T-helper 22 cell (primary cell): ENCODE data around the gene NINL.
"Not testable (repeated sequence)": the region's sequence is repeated elsewhere in the genome, so short reads cannot be mapped to it uniquely, and the experiment has no call there.

Experiments
- DNase-seq: peaks from one replicate; pipeline ENCODE4 v3.0.0-alpha.2; 2020; ENCODE audit warnings: low read depth

The NINL gene

DNA sequence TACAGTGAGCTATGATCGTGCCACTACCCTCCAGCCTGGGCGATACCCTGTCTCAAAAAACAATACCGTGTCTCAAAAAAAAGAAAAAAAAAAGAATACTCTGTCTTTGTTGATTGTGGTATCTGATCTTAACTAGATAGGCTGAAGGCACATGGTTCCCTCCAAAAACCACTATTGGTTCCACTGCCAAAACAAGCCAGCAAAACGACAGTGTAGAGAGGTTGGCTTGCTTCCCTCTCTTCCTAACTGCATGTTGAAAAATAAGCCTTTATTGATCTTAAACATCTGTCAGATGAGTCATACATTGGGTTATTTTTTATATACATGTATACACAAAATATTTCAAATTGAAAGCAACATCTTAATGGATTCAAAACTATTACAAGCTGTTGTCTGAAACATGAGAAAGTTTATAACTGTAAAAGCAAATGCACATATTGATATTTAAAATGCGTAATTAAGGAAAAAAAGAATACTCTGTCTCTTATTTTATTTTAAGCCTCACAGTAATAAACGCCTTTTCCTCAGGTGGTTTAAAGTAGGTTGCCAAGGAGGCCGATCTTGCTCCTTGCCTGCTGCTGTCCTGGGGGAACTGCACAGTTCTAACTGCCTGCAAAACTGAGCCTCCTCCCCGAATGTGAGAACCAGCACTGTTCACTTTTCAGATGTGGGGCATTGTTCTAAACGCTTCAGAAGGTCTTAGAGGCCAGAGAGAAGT is 7.0 kb upstream of the NINL start:
- DNase-seq: no peak

DNA sequence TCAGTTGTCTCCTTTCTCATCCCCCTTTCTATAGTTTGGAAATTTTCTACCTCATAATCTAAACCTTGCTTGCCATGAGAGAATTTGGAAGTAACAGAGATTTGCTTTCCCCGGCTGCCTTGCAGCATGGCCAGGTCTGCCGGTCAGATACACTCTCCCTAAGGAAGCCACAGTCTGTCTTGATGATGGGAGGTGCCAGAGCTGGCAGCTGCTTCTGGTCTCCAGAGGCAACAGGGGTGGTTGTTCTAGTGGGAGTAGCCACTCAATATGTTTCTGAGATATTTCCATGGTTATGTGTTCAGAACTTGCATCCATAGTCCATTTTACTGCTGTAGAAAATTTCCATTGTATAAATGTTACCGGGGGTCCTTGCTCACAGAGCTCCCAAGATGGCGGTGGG is 5.4 kb upstream of the NINL start:
- DNase-seq: not testable (repeated sequence)

DNA sequence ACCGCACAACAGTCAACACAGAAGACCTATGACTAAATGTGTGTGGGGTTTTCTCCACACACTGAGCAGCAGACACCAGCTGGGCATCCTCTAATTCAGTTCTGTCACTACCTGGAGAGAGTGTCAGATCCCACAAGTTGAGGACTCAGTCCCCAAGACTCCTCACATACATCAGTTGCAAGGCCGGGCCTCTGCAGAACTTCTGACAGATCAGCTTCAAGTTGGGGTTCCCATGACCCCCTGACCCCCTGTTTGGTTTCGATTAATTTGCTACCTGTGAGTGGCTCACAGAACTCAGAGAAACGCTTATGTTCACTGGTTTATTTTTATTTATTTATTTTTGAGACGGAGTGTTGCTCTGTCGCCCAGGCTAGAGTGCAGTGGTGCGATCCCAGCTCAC is 3.2 kb upstream of the NINL start:
- DNase-seq: no peak

GRCh38 chr20:25587536-25587935 is 2.2 kb upstream of the NINL start:
- DNase-seq: no peak

DNA sequence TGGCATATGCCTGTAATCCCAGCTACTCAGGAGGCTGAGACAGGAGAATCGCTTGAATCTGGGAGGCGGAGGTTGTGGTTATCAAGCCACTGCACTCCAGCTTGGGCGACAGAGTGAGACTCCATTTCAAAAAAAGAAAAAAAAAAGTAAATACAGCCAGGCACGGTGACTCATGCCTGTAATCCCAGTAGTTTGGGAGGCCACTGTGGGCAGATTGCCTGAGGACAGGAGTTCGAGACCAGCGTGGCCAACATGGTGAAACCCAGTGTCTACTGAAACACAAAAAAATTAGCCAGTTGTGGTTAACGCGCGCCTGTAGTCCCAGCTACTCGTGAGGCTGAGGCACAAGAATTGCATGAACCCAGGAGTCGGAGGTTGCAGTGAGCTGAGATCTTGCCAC is 1.5 kb upstream of the NINL start:
- no peak for DNase-seq

GRCh38 chr20:25583607-25584006 is 1.7 kb downstream of the NINL start:
- not testable (repeated sequence) for DNase-seq

- DNase-seq: no peak
Observed at GRCh38 chr20:25580711-25581110, 4.6 kb downstream of the NINL start.

GRCh38 chr20:25579081-25579770 is 6.1 kb downstream of the NINL start:
- DNase-seq: no peak

DNA sequence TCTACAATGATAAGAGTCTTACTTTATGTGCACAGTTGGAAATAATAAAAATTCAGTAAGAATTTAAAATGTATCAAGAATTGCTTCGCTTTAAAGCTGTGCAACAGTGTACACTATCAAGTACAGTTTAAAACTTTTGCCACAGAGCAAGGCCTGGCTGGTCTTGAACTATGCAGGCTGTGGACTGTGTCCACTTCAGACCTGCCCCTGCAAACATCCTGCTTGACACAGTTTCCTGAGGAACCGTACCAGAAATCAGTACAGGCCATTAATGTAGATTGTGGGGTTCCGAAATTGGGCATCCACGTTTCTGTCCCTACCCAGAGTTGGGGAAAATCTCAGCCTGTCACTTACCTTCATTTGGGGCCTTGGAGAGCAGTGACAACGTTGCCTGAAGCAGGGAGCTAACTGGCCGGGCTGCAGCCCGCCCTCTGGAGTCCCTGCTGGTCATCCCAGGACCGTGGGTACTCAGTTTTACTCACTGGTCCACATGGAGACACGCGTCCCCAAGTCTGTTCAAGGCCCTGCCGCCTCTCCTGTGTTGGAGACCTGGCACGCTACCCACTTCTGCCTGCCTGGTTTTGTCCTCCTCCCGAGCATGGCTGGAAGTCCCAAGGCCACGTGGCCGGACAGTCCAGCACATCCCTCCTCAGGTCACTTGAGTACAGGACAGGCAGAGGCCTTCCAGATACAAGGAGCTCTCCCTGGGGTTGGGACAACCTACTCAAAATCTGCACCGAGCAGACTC is 8.4 kb downstream of the NINL start:
- DNase-seq: no peak

DNA sequence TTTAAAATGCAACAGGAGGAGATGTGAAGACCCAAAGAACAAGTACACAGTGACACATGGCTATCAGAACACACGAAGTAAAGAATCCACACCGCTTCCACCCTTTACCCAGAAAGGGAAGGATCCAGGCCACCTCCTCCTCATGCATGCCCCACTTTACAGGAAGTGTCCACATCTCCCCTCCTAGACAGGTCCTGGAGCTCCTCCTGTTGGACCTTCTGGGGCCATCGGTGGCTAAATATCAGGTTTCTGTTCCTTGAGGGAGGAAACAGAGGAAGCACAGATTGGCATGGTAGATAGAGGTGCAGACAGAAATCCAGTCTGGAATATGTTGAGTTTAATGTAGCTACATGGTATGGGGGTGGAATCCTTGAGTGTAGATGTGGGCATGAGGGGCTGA is 10.9 kb downstream of the NINL start:
- DNase-seq: no peak

DNA sequence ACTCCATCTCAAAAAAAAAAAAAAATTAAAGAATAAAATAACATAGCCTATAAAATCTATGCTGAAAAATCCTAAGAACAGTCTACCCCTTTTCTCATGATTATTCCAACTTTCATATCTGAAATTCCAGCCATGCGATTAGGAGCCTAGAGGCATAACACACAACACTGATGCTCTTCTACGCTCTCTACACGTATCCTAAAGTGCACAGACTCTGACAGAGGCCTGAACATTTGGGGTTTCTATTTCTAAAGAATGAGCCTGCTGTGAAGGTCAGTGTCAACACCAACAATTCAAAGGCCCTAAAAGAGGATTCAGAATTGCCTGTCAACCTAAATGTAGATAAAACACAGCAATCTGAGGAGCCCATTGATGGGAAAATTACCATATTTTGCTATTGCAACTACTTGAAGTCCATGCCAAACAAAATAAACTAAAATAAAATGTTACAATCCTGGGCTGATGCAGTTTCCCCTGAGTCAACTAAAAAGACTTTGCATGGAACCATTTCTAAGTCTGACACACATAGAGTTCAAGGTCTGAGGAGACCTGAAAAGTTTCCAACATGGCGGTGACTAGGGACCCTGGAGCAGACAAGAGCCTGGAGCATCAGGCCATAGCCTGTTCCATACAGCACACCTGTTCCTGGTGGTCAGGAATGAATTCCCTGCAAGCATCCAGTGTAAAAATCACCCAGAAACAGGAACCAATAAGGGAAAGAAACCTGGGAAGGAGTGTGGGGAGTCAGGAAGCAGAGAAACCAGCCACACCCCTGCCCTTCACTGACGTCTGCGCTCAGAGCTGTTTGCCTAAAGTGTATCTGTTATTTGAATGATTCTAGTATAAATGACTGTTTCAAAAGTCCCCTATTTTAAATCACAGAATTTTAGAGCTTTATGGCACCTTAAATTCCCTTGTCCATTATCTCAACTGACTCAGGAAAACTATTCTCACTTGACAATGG is 11.8 kb downstream of the NINL start:
- DNase-seq: no peak

DNA sequence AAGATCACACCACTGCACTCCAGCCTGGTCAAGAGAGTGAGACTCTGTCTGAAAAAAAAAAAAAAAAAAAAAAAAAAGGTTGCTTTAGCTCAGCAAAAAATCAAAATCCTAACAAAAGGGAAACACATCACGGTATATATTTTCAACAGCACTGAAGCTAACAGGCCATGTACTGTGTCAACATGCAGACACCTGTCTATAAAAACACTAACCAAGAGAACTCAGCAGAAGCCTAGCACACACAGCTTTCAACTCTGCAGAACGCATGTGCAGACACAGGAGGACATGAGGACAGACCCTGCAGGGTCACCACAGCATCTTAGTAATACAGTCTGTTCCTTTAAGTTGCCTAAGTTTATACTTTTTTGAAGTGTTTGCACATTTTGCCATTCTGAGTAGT is 13.5 kb downstream of the NINL start:
- DNase-seq: no peak

GRCh38 chr20:25571240-25571639 is 14.1 kb downstream of the NINL start:
- no peak for DNase-seq

DNA sequence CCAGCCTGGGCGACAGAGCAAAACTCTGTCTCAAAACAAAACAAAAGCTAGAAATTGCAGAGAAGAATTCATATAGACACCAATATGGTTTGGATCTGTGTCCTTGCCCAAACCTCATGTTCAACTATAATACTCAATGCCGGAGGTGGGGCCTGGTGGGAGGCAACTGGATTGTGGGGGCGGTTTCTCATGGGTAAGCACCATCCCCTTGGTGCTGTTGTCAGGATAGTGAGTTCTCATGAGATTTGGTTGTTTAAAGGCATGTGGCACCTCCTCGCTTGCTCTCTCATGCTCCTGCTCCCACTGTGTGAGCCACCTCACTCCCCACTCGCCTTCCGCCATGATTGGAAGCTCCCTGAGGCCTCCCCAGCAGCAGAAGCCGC is 15.2 kb downstream of the NINL start:
- no peak for DNase-seq

DNA sequence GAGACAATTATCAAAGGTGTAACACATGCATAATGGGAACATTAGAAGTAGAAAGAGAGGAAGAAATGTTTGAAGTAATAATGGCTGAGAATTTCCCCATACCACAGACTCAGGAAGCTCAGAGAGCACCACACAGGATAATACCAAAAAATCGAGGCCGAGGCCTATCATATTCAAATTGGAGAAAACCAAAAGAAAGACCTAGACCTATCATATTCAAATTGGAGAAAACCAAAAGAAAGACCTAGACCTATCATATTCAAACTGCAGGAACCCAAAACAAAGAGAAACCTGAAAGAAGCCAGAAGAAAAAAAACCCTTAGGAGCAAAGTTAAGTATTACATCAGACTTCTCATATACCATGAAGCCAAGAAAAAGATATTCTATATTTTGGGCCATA is 18.0 kb downstream of the NINL start:
- DNase-seq: no peak

GRCh38 chr20:25566821-25567220 is 18.5 kb downstream of the NINL start:
- no peak for DNase-seq

DNA sequence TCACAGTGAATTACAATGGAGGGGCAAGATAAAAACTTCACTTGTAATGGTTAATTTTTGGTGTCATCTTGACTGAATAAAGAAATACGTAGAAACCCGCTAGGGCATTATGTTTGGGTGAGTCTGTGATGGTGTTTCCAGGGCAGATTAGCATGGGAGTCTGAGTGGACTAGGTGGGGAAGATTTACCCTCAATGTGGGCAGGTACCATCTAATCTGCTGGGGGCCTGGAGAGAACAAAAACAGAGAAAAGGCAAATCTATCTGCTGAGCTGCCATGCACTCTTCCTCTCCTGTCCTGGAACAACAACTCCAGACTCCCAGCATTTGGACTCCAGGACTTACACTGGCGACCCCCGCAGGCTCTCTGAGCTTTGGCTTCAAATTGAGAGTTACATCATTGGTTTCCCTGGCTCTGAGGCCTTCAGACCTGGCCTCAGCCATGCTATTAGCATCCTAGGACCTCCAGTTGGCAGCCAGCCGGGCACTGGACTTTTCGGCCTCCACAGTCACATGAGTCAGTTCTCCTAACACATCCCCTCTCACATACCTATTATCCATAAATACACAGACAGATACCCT is 19.7 kb downstream of the NINL start:
- no peak for DNase-seq

GRCh38 chr20:25563876-25564275 is 21.5 kb downstream of the NINL start:
- DNase-seq: no peak

- no peak for DNase-seq
Observed at GRCh38 chr20:25563362-25563761, 22.0 kb downstream of the NINL start.

DNA sequence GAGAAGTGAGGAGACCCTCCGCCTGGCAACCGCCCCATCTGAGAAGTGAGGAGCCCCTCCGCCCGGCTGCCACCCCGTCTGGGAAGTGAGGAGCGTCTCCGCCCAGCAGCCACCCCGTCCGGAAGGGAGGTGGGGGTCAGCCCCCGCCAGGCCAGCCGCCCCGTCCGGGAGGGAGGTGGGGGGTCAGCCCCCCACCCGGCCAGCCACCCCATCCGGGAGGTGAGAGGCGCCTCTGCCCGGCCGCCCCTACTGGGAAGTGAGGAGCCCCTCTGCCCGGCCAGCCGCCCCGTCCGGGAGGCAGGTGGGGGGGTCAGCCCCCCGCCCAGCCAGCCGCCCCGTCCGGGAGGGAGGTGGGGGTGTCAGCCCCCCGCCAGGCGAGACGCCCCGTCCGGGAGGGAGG is 23.6 kb downstream of the NINL start:
- not testable (repeated sequence) for DNase-seq

DNA sequence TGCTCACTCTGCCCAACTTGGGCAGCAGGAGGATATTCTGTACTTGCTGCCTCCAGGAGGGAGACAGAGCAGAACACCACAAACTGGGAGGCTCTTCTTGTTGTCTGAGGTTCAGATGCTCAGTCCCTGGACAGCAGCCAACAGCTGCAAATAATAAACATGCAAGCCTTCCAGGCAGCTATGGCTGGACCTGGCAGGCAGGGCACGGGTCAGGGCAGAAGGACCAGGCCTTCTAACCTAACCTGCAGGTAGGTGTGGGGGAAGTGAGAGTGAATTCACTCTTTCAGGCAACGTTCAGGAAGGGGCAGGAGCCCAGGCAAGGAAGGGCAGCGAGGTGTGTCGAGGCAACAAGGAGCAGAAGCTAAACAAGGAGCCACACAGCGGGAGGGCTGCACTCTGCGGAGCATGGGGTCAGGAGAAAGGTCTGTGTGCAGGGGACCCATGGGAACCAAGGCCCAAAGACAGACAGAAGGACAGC is 31.5 kb downstream of the NINL start:
- no peak for DNase-seq

- DNase-seq: no peak
Observed at GRCh38 chr20:25552977-25553376, 32.4 kb downstream of the NINL start.
